Loucy (cell line): Measurements from ENCODE around the gene KBTBD4.

Source experiments
- H2AFZ ChIP-seq: fragments of 200-600 bp; sonication (generic); 2 replicates; pipeline ENCODE4 v1.6.0; 2016; ENCODE audit warnings: antibody characterized with exemption, mild to moderate bottlenecking, low read length, moderate library complexity
- H3F3A ChIP-seq: fragments of 200-600 bp; 2 replicates; pipeline ENCODE4 v1.6.0; 2016; ENCODE audit warnings: antibody characterized with exemption, low read depth, mild to moderate bottlenecking
- H3K27me3 ChIP-seq: fragments of 200-600 bp; sonication (generic); 2 replicates; pipeline ENCODE4 v1.6.1; 2014; ENCODE audit warnings: low read length, mild to moderate bottlenecking; ENCODE audit not compliant: insufficient read depth, poor library complexity, severe bottlenecking
- H3K36me3 ChIP-seq: fragments of 200-600 bp; sonication (generic); 2 replicates; pipeline ENCODE4 v1.6.1; 2016; ENCODE audit warnings: low read length; ENCODE audit not compliant: insufficient read depth
- H3K4me1 ChIP-seq: fragments of 200-600 bp; sonication (generic); 2 replicates; pipeline ENCODE4 v1.5.1; 2014; ENCODE audit warnings: low read length, mild to moderate bottlenecking; ENCODE audit not compliant: insufficient read depth, poor library complexity, severe bottlenecking
- H3K4me2 ChIP-seq: fragments of 200-600 bp; sonication (generic); 2 replicates; pipeline ENCODE4 v1.6.0; 2014; ENCODE audit warnings: antibody characterized with exemption, low read length, low read depth, mild to moderate bottlenecking; ENCODE audit not compliant: poor library complexity, severe bottlenecking
- H3K4me3 ChIP-seq: fragments of 200-600 bp; sonication (generic); 2 replicates; pipeline ENCODE4 v1.5.1; 2014; ENCODE audit warnings: low read length, mild to moderate bottlenecking, mixed read lengths; ENCODE audit not compliant: poor library complexity, severe bottlenecking
- H3K79me2 ChIP-seq: fragments of 200-600 bp; sonication (generic); 2 replicates; pipeline ENCODE4 v1.6.1; 2014; ENCODE audit warnings: low read length; ENCODE audit not compliant: insufficient read depth
- H3K9ac ChIP-seq: fragments of 200-600 bp; sonication (generic); 2 replicates; pipeline ENCODE4 v1.6.0; 2014; ENCODE audit warnings: mild to moderate bottlenecking, low read depth, low read length, moderate library complexity; ENCODE audit not compliant: poor library complexity, severe bottlenecking
- H3K9me2 ChIP-seq: fragments of 200-600 bp; sonication (generic); replicated peaks from 2 replicates; pipeline ENCODE4 v1.6.1; 2016; ENCODE audit warnings: low read depth, low read length, mixed read lengths
- H3K9me3 ChIP-seq: fragments of 200-600 bp; sonication (generic); 2 replicates; pipeline ENCODE4 v1.6.1; 2014; ENCODE audit warnings: mild to moderate bottlenecking, antibody characterized with exemption, low read length, low read depth; ENCODE audit not compliant: insufficient read depth
- H4K20me1 ChIP-seq: fragments of 200-600 bp; sonication (generic); 2 replicates; pipeline ENCODE4 v1.6.0; 2014; ENCODE audit warnings: antibody characterized with exemption, low read length, mild to moderate bottlenecking; ENCODE audit not compliant: insufficient read depth, poor library complexity, severe bottlenecking
- CTCF ChIP-seq: fragments of 200-600 bp; sonication (generic); conservative IDR thresholded peaks from 2 replicates; pipeline ENCODE4 v1.5.1; 2014; ENCODE audit warnings: mild to moderate bottlenecking, antibody characterized with exemption, low read length
- EZH2phosphoT487 ChIP-seq: fragments of 200-600 bp; IDR thresholded peaks from 2 replicates; pipeline ENCODE4 v1.6.1; 2018; ENCODE audit warnings: antibody characterized with exemption, mild to moderate bottlenecking, moderate library complexity, borderline replicate concordance

KBTBD4 gene

GRCh38 chr11:47620836-47621378, 42.1 kb upstream of the KBTBD4 start:
- H3K9ac ChIP-seq: no peak overlapping the region
- no peaks in the 10 kb centered on the region for H3K9me2 ChIP-seq
- H3K4me1 ChIP-seq: peaks cover 4% of the 10 kb centered on the region
- H3K36me3 ChIP-seq: peaks cover 59% of the 10 kb centered on the region; the same call in 1 of the 2 replicates
- H3K79me2 ChIP-seq: no peaks in the 10 kb centered on the region
- peaks cover 2% of the 10 kb centered on the region; the same call in 1 of the 2 replicates for H3F3A ChIP-seq
- no peaks in the 10 kb centered on the region for H3K9me3 ChIP-seq
- no peak overlapping the region for H2AFZ ChIP-seq
- no peak overlapping the region for H3K4me3 ChIP-seq
- H3K4me2 ChIP-seq: no peak overlapping the region
- H4K20me1 ChIP-seq: no peaks in the 10 kb centered on the region
- H3K27me3 ChIP-seq: no peaks in the 10 kb centered on the region
- TF ChIP-seq EZH2phosphoT487 (no peak), CTCF (no peak)

- no peaks in the 10 kb centered on the region for H3K9me2 ChIP-seq
- TF ChIP-seq CTCF (no peak), EZH2phosphoT487 (no peak)
- peak overlapping the region; percentile 57 for H3K9ac ChIP-seq
- H3K4me3 ChIP-seq: no peak overlapping the region
- peaks cover 2% of the 10 kb centered on the region; the same call in 1 of the 2 replicates for H3F3A ChIP-seq
- no peaks in the 10 kb centered on the region for H3K27me3 ChIP-seq
- no peak overlapping the region for H3K4me2 ChIP-seq
- H4K20me1 ChIP-seq: no peaks in the 10 kb centered on the region
- H3K79me2 ChIP-seq: no peaks in the 10 kb centered on the region
- no peak overlapping the region for H2AFZ ChIP-seq
- H3K9me3 ChIP-seq: no peaks in the 10 kb centered on the region
- H3K36me3 ChIP-seq: peaks cover 35% of the 10 kb centered on the region; the same call in 1 of the 2 replicates
- H3K4me1 ChIP-seq: peaks cover 4% of the 10 kb centered on the region
Observed at GRCh38 chr11:47617417-47617809, 38.6 kb upstream of the KBTBD4 start.

- no peaks in the 10 kb centered on the region for H3K9me3 ChIP-seq
- no peaks in the 10 kb centered on the region for H3K27me3 ChIP-seq
- H3K4me2 ChIP-seq: no peak overlapping the region
- peaks cover 4% of the 10 kb centered on the region for H3K4me1 ChIP-seq
- no peak for TF ChIP-seq EZH2phosphoT487
- peak; percentile 99 for TF ChIP-seq CTCF
- H3K9ac ChIP-seq: peak overlapping the region; percentile 57
- H3F3A ChIP-seq: peaks cover 2% of the 10 kb centered on the region; the same call in 1 of the 2 replicates
- peaks cover 29% of the 10 kb centered on the region; the same call in 1 of the 2 replicates for H3K36me3 ChIP-seq
- H2AFZ ChIP-seq: no peak overlapping the region
- no peak overlapping the region for H3K4me3 ChIP-seq
- H3K79me2 ChIP-seq: no peaks in the 10 kb centered on the region
- no peaks in the 10 kb centered on the region for H4K20me1 ChIP-seq
- H3K9me2 ChIP-seq: no peaks in the 10 kb centered on the region
Observed at GRCh38 chr11:47616726-47617416, 38.1 kb upstream of the KBTBD4 start.
